GM18502 (cell line): ENCODE results near the gene ARRDC1.
"Not testable (repeated sequence)": the region's sequence is repeated elsewhere in the genome, so short reads cannot be mapped to it uniquely, and the experiment has no call there.

Experiments
- ATAC-seq: cut with Tn5 transposase; IDR thresholded peaks from one replicate; pipeline ENCODE4 v1.9.1; 2021; ENCODE audit warnings: mild to moderate bottlenecking; ENCODE audit not compliant: unreplicated experiment, poor library complexity

Gene ARRDC1

GRCh38 chr9:137583347-137583746 is 22.1 kb upstream of the ARRDC1 start:
- ATAC-seq: no peak

GRCh38 chr9:137583957-137584356 is 21.5 kb upstream of the ARRDC1 start:
- no peak for ATAC-seq

- no peak for ATAC-seq
These were observed 18.6 kb upstream of the ARRDC1 start for GRCh38 chr9:137586854-137587253.

- ATAC-seq: no peak
These were observed 17.2 kb upstream of the ARRDC1 start for GRCh38 chr9:137588311-137588710.

GRCh38 chr9:137588891-137589290 is 16.6 kb upstream of the ARRDC1 start:
- ATAC-seq: no peak

GRCh38 chr9:137589441-137590122 is 15.9 kb upstream of the ARRDC1 start:
- peak; percentile 25 for ATAC-seq

- peak; percentile 31 for ATAC-seq
These were observed 15.4 kb upstream of the ARRDC1 start for GRCh38 chr9:137590123-137590468.

GRCh38 chr9:137590469-137591383 is 14.8 kb upstream of the ARRDC1 start, which contains the start of gene ZMYND19:
Gene ZMYND19 (minus strand): TSS chr9:137590512. CDS start chr9:137590263, 249 bp downstream.
- ATAC-seq: peak; percentile 83

GRCh38 chr9:137592767-137593166 is 12.7 kb upstream of the ARRDC1 start:
- ATAC-seq: no peak

GRCh38 chr9:137593176-137593575 is 12.3 kb upstream of the ARRDC1 start:
- ATAC-seq: no peak

GRCh38 chr9:137596577-137596976 is 8.9 kb upstream of the ARRDC1 start:
- ATAC-seq: not testable (repeated sequence)

GRCh38 chr9:137598943-137599342 is 6.5 kb upstream of the ARRDC1 start:
- ATAC-seq: no peak

- ATAC-seq: no peak
These were observed 2.8 kb upstream of the ARRDC1 start for GRCh38 chr9:137602661-137603060.

GRCh38 chr9:137603879-137604278 is 1.6 kb upstream of the ARRDC1 start:
- ATAC-seq: no peak

GRCh38 chr9:137604345-137605086 is 970 bp upstream of the ARRDC1 start:
- no peak for ATAC-seq

- ATAC-seq: no peak
These were observed 627 bp downstream of the ARRDC1 start for GRCh38 chr9:137606005-137606621.

GRCh38 chr9:137606734-137607138 is 1.2 kb downstream of the ARRDC1 start:
- ATAC-seq: no peak

GRCh38 chr9:137607141-137607857 is 1.8 kb downstream of the ARRDC1 start:
- ATAC-seq: no peak

- no peak for ATAC-seq
These were observed 5.5 kb downstream of the ARRDC1 start for GRCh38 chr9:137610944-137611343.
